ENCODE measurements around the gene TRPT1. TPM values are rescaled to one million over a fixed set of nuclear protein-coding genes. Genes with fewer than 3 reads are reported as not detected.

Gene TRPT1
- total and polyA plus RNA-seq, 3 donors from 2014 or later: 56.5 to 93.7 (median 65.4) TPM

GRCh38 chr11:64220798-64221197, 5.2 kb downstream of the TRPT1 start:
- intact Hi-C loops (cut with DNase I; ENCODE audit: low total_unique reads): no loop called here
- no peak overlapping the region for H3K27ac ChIP-seq
- H3K36me3 ChIP-seq (ENCODE audit: low read depth, missing control alignments): no peaks in the 10 kb centered on the region
- TF ChIP-seq POLR2A (IDR thresholded peaks at IDR 0.05): no peak
- TF ChIP-seq, protein P1, sequence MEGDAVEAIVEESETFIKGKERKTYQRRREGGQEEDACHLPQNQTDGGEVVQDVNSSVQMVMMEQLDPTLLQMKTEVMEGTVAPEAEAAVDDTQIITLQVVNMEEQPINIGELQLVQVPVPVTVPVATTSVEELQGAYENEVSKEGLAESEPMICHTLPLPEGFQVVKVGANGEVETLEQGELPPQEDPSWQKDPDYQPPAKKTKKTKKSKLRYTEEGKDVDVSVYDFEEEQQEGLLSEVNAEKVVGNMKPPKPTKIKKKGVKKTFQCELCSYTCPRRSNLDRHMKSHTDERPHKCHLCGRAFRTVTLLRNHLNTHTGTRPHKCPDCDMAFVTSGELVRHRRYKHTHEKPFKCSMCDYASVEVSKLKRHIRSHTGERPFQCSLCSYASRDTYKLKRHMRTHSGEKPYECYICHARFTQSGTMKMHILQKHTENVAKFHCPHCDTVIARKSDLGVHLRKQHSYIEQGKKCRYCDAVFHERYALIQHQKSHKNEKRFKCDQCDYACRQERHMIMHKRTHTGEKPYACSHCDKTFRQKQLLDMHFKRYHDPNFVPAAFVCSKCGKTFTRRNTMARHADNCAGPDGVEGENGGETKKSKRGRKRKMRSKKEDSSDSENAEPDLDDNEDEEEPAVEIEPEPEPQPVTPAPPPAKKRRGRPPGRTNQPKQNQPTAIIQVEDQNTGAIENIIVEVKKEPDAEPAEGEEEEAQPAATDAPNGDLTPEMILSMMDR (IDR thresholded peaks at IDR 0.05): no peak
- H3K27me3 ChIP-seq: no peaks in the 10 kb centered on the region
- no peak overlapping the region for H3K4me3 ChIP-seq
- 88 to 94% methylated on average over 6 to 14 of the region's 14 CpGs for WGBS, 2 donors
- peaks cover 18% of the 10 kb centered on the region for H3K4me1 ChIP-seq
- no peaks in the 10 kb centered on the region for H3K9me3 ChIP-seq
- no peak for DNase-seq

GRCh38 chr11:64220271-64220670, 5.7 kb downstream of the TRPT1 start:
- TF ChIP-seq, protein P1 (IDR thresholded peaks at IDR 0.05): no peak
- TF ChIP-seq POLR2A (IDR thresholded peaks at IDR 0.05): no peak
- no peak overlapping the region for H3K27ac ChIP-seq
- no peaks in the 10 kb centered on the region for H3K9me3 ChIP-seq
- no peak for DNase-seq
- 86 to 87% methylated on average over 9 to 17 of the region's 17 CpGs for WGBS, 2 donors
- no peaks in the 10 kb centered on the region for H3K36me3 ChIP-seq (ENCODE audit: low read depth, missing control alignments)
- H3K4me1 ChIP-seq: peaks cover 13% of the 10 kb centered on the region
- no peaks in the 10 kb centered on the region for H3K27me3 ChIP-seq
- H3K4me3 ChIP-seq: no peak overlapping the region
- intact Hi-C loops (cut with DNase I; ENCODE audit: low total_unique reads): no loop called here

GRCh38 chr11:64219755-64220154, 6.2 kb downstream of the TRPT1 start:
- Histone ChIP-seq H3K9me3 (no peaks in the 10 kb centered on the region), H3K27ac (no peak overlapping the region), H3K4me1 (peaks cover 8% of the 10 kb centered on the region), H3K36me3 (ENCODE audit: low read depth, missing control alignments) (no peaks in the 10 kb centered on the region), H3K4me3 (no peak overlapping the region), H3K27me3 (no peaks in the 10 kb centered on the region)
- WGBS, 2 donors: 87 to 92% methylated on average over 4 to 10 of the region's 10 CpGs
- TF ChIP-seq POLR2A (IDR thresholded peaks at IDR 0.05): no peak
- TF ChIP-seq, protein P1 (IDR thresholded peaks at IDR 0.05): no peak
- intact Hi-C loops (cut with DNase I; ENCODE audit: low total_unique reads): no loop called here
- no peak for DNase-seq

GRCh38 chr11:64219354-64219684, 6.7 kb downstream of the TRPT1 start:
- Histone ChIP-seq H3K9me3 (no peaks in the 10 kb centered on the region), H3K4me1 (peaks cover 7% of the 10 kb centered on the region), H3K27ac (no peak overlapping the region), H3K4me3 (no peak overlapping the region), H3K36me3 (ENCODE audit: low read depth, missing control alignments) (no peaks in the 10 kb centered on the region), H3K27me3 (no peaks in the 10 kb centered on the region)
- intact Hi-C loops (cut with DNase I; ENCODE audit: low total_unique reads): no loop called here
- 89 to 100% methylated on average over 3 to 7 of the region's 7 CpGs for WGBS, 2 donors
- no peak for DNase-seq
- TF ChIP-seq, protein P1 (IDR thresholded peaks at IDR 0.05): no peak
- TF ChIP-seq POLR2A (IDR thresholded peaks at IDR 0.05): no peak

DNA sequence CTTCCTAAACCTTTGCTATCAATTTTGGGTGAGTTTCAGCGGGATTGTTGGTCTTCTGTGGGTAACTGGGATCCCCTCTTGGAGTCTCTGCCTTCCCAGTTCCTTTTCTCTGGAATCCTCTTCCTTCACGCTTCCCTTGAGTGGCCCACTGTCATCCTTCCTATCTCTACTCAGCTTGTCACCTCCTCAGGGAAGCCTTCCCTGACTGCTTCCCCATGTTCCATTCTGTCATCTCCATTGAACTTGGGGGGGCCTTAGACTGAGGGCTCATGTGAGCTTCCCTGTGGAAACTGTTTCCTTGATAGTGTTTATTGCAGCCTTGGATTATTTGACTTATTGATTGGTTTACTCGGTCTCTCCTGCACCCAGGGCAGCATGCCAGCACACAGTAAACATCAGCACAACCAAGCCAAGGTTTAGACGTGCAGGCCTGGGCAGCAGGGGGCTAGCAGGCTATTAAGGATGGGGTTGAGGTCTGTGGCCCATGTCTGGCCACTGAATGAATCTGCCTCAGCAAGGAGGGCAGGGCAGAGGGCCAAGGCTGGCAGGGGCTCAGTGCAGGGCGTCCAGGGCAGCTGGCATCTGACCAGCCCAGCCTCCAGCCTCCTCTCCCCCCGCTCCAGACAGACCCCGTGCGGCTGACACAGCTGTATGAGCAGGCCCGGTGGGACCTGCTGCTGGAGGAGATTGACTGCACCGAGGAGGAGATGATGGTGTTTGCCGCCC, 7.2 kb downstream of the TRPT1 start:
- H3K9me3 ChIP-seq: no peaks in the 10 kb centered on the region
- DNase-seq: no peak
- 64 to 78% methylated on average over 10 to 11 of the region's 11 CpGs for WGBS, 2 donors
- intact Hi-C loops (cut with DNase I; ENCODE audit: low total_unique reads): no loop called here
- TF ChIP-seq POLR2A (IDR thresholded peaks at IDR 0.05): no peak
- TF ChIP-seq, protein P1 (IDR thresholded peaks at IDR 0.05): no peak
- H3K4me1 ChIP-seq: peaks cover 7% of the 10 kb centered on the region
- no peaks in the 10 kb centered on the region for H3K27me3 ChIP-seq
- H3K4me3 ChIP-seq: no peak overlapping the region
- H3K27ac ChIP-seq: no peak overlapping the region
- H3K36me3 ChIP-seq (ENCODE audit: low read depth, missing control alignments): no peaks in the 10 kb centered on the region

All from testis (tissue), 3 donors.